ENCODE data around the gene H1-8. TPM values are rescaled to one million over a fixed set of nuclear protein-coding genes. Genes with fewer than 3 reads are reported as not detected.

H1-8 gene
- total RNA-seq, 1 donor from 2014 or later = not detected

GRCh38 chr3:129518581-129518980, 24.4 kb upstream of the H1-8 start:
- Mint-ChIP-seq H3K4me1 (ENCODE audit: low read depth) (no peaks in the 10 kb centered on the region), H3K27ac (no peak overlapping the region), H3K4me3 (no peak overlapping the region), H3K9me3 (no peaks in the 10 kb centered on the region), H3K27me3 (ENCODE audit: insufficient read depth) (no peaks in the 10 kb centered on the region), H3K36me3 (ENCODE audit: low read depth) (peaks cover 2% of the 10 kb centered on the region)
- no peak for DNase-seq (ENCODE audit: low spot score)
- intact Hi-C loops (cut with micrococcal nuclease) = no loop called here

- intact Hi-C loops (cut with micrococcal nuclease) = no loop called here
- no peak for DNase-seq (ENCODE audit: low spot score)
- Mint-ChIP-seq H3K4me3 (no peak overlapping the region), H3K36me3 (ENCODE audit: low read depth) (peaks cover 2% of the 10 kb centered on the region), H3K9me3 (no peaks in the 10 kb centered on the region), H3K27me3 (ENCODE audit: insufficient read depth) (no peaks in the 10 kb centered on the region), H3K4me1 (ENCODE audit: low read depth) (no peaks in the 10 kb centered on the region), H3K27ac (no peak overlapping the region)
Measured at GRCh38 chr3:129519449-129519848, 23.5 kb upstream of the H1-8 start.

GRCh38 chr3:129519896-129520715, 22.9 kb upstream of the H1-8 start:
- Mint-ChIP-seq H3K4me3 (no peak overlapping the region), H3K4me1 (ENCODE audit: low read depth) (no peaks in the 10 kb centered on the region), H3K27ac (no peak overlapping the region), H3K36me3 (ENCODE audit: low read depth) (no peaks in the 10 kb centered on the region), H3K9me3 (no peaks in the 10 kb centered on the region), H3K27me3 (ENCODE audit: insufficient read depth) (no peaks in the 10 kb centered on the region)
- DNase-seq (ENCODE audit: low spot score) = no peak
- intact Hi-C loops (cut with micrococcal nuclease) = no loop called here

GRCh38 chr3:129520960-129521359, 22.0 kb upstream of the H1-8 start:
- Mint-ChIP-seq H3K4me1 (ENCODE audit: low read depth) (no peaks in the 10 kb centered on the region), H3K9me3 (no peaks in the 10 kb centered on the region), H3K27ac (no peak overlapping the region), H3K27me3 (ENCODE audit: insufficient read depth) (no peaks in the 10 kb centered on the region), H3K4me3 (no peak overlapping the region), H3K36me3 (ENCODE audit: low read depth) (no peaks in the 10 kb centered on the region)
- intact Hi-C loops (cut with micrococcal nuclease) = no loop called here
- no peak for DNase-seq (ENCODE audit: low spot score)

GRCh38 chr3:129521611-129522010, 21.4 kb upstream of the H1-8 start:
- no peaks in the 10 kb centered on the region for H3K4me1 Mint-ChIP-seq (ENCODE audit: low read depth)
- DNase-seq (ENCODE audit: low spot score) = no peak
- no peaks in the 10 kb centered on the region for H3K36me3 Mint-ChIP-seq (ENCODE audit: low read depth)
- H3K27ac Mint-ChIP-seq = no peak overlapping the region
- no peaks in the 10 kb centered on the region for H3K9me3 Mint-ChIP-seq
- intact Hi-C loops (cut with micrococcal nuclease) = no loop called here
- H3K4me3 Mint-ChIP-seq = no peak overlapping the region
- no peaks in the 10 kb centered on the region for H3K27me3 Mint-ChIP-seq (ENCODE audit: insufficient read depth)

GRCh38 chr3:129522953-129523352, 20.0 kb upstream of the H1-8 start:
- DNase-seq (ENCODE audit: low spot score) = no peak
- Mint-ChIP-seq H3K36me3 (ENCODE audit: low read depth) (no peaks in the 10 kb centered on the region), H3K27me3 (ENCODE audit: insufficient read depth) (no peaks in the 10 kb centered on the region), H3K27ac (no peak overlapping the region), H3K9me3 (no peaks in the 10 kb centered on the region), H3K4me1 (ENCODE audit: low read depth) (no peaks in the 10 kb centered on the region), H3K4me3 (no peak overlapping the region)
- intact Hi-C loops (cut with micrococcal nuclease) = no loop called here

GRCh38 chr3:129524081-129524480, 18.9 kb upstream of the H1-8 start:
- no peaks in the 10 kb centered on the region for H3K4me1 Mint-ChIP-seq (ENCODE audit: low read depth)
- intact Hi-C loops (cut with micrococcal nuclease) = no loop called here
- no peaks in the 10 kb centered on the region for H3K36me3 Mint-ChIP-seq (ENCODE audit: low read depth)
- no peaks in the 10 kb centered on the region for H3K27me3 Mint-ChIP-seq (ENCODE audit: insufficient read depth)
- no peak overlapping the region for H3K4me3 Mint-ChIP-seq
- H3K9me3 Mint-ChIP-seq = no peaks in the 10 kb centered on the region
- DNase-seq (ENCODE audit: low spot score) = no peak
- H3K27ac Mint-ChIP-seq = no peak overlapping the region

GRCh38 chr3:129525341-129525968, 17.5 kb upstream of the H1-8 start:
- no peak for DNase-seq (ENCODE audit: low spot score)
- no peaks in the 10 kb centered on the region for H3K4me1 Mint-ChIP-seq (ENCODE audit: low read depth)
- no peak overlapping the region for H3K4me3 Mint-ChIP-seq
- no peaks in the 10 kb centered on the region for H3K9me3 Mint-ChIP-seq
- H3K27ac Mint-ChIP-seq = no peak overlapping the region
- no peaks in the 10 kb centered on the region for H3K27me3 Mint-ChIP-seq (ENCODE audit: insufficient read depth)
- intact Hi-C loops (cut with micrococcal nuclease) = no loop called here
- no peaks in the 10 kb centered on the region for H3K36me3 Mint-ChIP-seq (ENCODE audit: low read depth)

- no peak for DNase-seq (ENCODE audit: low spot score)
- no peaks in the 10 kb centered on the region for H3K4me1 Mint-ChIP-seq (ENCODE audit: low read depth)
- H3K27me3 Mint-ChIP-seq (ENCODE audit: insufficient read depth) = no peaks in the 10 kb centered on the region
- no peak overlapping the region for H3K4me3 Mint-ChIP-seq
- no peak overlapping the region for H3K27ac Mint-ChIP-seq
- H3K9me3 Mint-ChIP-seq = no peaks in the 10 kb centered on the region
- intact Hi-C loops (cut with micrococcal nuclease) = no loop called here
- H3K36me3 Mint-ChIP-seq (ENCODE audit: low read depth) = no peaks in the 10 kb centered on the region
Measured at GRCh38 chr3:129526121-129526900, 16.7 kb upstream of the H1-8 start.

GRCh38 chr3:129527262-129527661, 15.7 kb upstream of the H1-8 start:
- Mint-ChIP-seq H3K36me3 (ENCODE audit: low read depth) (no peaks in the 10 kb centered on the region), H3K27me3 (ENCODE audit: insufficient read depth) (no peaks in the 10 kb centered on the region), H3K9me3 (no peaks in the 10 kb centered on the region), H3K4me1 (ENCODE audit: low read depth) (no peaks in the 10 kb centered on the region), H3K27ac (no peak overlapping the region), H3K4me3 (no peak overlapping the region)
- intact Hi-C loops (cut with micrococcal nuclease) = no loop called here
- DNase-seq (ENCODE audit: low spot score) = no peak

- no peaks in the 10 kb centered on the region for H3K36me3 Mint-ChIP-seq (ENCODE audit: low read depth)
- intact Hi-C loops (cut with micrococcal nuclease) = no loop called here
Measured at GRCh38 chr3:129528589-129529100, 14.3 kb upstream of the H1-8 start, which contains the start of gene RHO. Gene RHO (plus strand): TSS chr3:129528639. CDS start chr3:129528734, 95 bp downstream.

GRCh38 chr3:129529436-129530210, 13.4 kb upstream of the H1-8 start:
- intact Hi-C loops (cut with micrococcal nuclease) = no loop called here
- Mint-ChIP-seq H3K4me3 (no peak overlapping the region), H3K36me3 (ENCODE audit: low read depth) (no peaks in the 10 kb centered on the region)

More at GRCh38 chr3:129528589-129529100, 14.3 kb upstream of the H1-8 start, which contains the start of gene RHO:
- Mint-ChIP-seq H3K4me3 (no peak within 1 kb of the TSS), H3K9me3 (no peaks in the 10 kb centered on the region), H3K27ac (no peak within 1 kb of the TSS), H3K27me3 (ENCODE audit: insufficient read depth) (no peaks in the 10 kb centered on the region), H3K4me1 (ENCODE audit: low read depth) (no peaks in the 10 kb centered on the region)
- no peak for DNase-seq (ENCODE audit: low spot score)

More at GRCh38 chr3:129529436-129530210, 13.4 kb upstream of the H1-8 start:
- H3K27ac Mint-ChIP-seq = no peak overlapping the region
- no peak for DNase-seq (ENCODE audit: low spot score)
- H3K4me1 Mint-ChIP-seq (ENCODE audit: low read depth) = no peaks in the 10 kb centered on the region
- no peaks in the 10 kb centered on the region for H3K9me3 Mint-ChIP-seq
- H3K27me3 Mint-ChIP-seq (ENCODE audit: insufficient read depth) = no peaks in the 10 kb centered on the region
